Fibroblast of skin of abdomen (primary cell): ENCODE data around the gene HCFC1R1.
"Not testable (repeated sequence)": the region's sequence is repeated elsewhere in the genome, so short reads cannot be mapped to it uniquely, and the experiment has no call there.

ENCODE experiments used
- DNase-seq: peaks from one replicate; pipeline ENCODE4 v3.0.0-alpha.2; 2013

HCFC1R1 gene

GRCh38 chr16:3057181-3058138 lies 33.7 kb upstream of the HCFC1R1 start:
- no peak for DNase-seq

- no peak for DNase-seq
These were observed 32.8 kb upstream of the HCFC1R1 start for GRCh38 chr16:3056336-3057180.

GRCh38 chr16:3055734-3056115 lies 32.0 kb upstream of the HCFC1R1 start:
- not testable (repeated sequence) for DNase-seq

- DNase-seq, result no peak
These were observed 31.4 kb upstream of the HCFC1R1 start for GRCh38 chr16:3054965-3055733.

GRCh38 chr16:3053330-3053710 lies 29.6 kb upstream of the HCFC1R1 start:
- not testable (repeated sequence) for DNase-seq

- DNase-seq, result not testable (repeated sequence)
These were observed 29.0 kb upstream of the HCFC1R1 start for GRCh38 chr16:3052571-3053329.

GRCh38 chr16:3051494-3051893 lies 27.8 kb upstream of the HCFC1R1 start:
- no peak for DNase-seq

GRCh38 chr16:3051009-3051408 lies 27.3 kb upstream of the HCFC1R1 start:
- DNase-seq, result no peak

- DNase-seq, result no peak
These were observed 26.7 kb upstream of the HCFC1R1 start for GRCh38 chr16:3050487-3050886.

- no peak for DNase-seq
These were observed 26.3 kb upstream of the HCFC1R1 start for GRCh38 chr16:3049921-3050481.

- DNase-seq, result no peak
These were observed 23.6 kb upstream of the HCFC1R1 start for GRCh38 chr16:3047387-3047720.

- DNase-seq, result no peak
These were observed 23.1 kb upstream of the HCFC1R1 start for GRCh38 chr16:3046641-3047386.

GRCh38 chr16:3045758-3046640 lies 22.3 kb upstream of the HCFC1R1 start, which contains the start of gene MMP25:
TSS of gene MMP25 (plus strand) at chr16:3046561. CDS start at chr16:3046918, 357 bp downstream.
- DNase-seq, result no peak

GRCh38 chr16:3044708-3045107 lies 21.0 kb upstream of the HCFC1R1 start:
- no peak for DNase-seq

- no peak for DNase-seq
These were observed 18.6 kb upstream of the HCFC1R1 start for GRCh38 chr16:3042376-3042775.

GRCh38 chr16:3038896-3039295 lies 15.2 kb upstream of the HCFC1R1 start:
- DNase-seq, result no peak

GRCh38 chr16:3038256-3038655 lies 14.5 kb upstream of the HCFC1R1 start:
- no peak for DNase-seq

GRCh38 chr16:3036726-3037315 lies 13.1 kb upstream of the HCFC1R1 start, which contains the start of gene BICDL2:
TSS of gene BICDL2 (minus strand) at chr16:3036944. CDS start at chr16:3035496, 1,448 bp downstream.
- no peak for DNase-seq
